Type B pancreatic cell (in vitro differentiated cells): ENCODE results near the gene TTLL11. TPM values are rescaled to one million over a fixed set of nuclear protein-coding genes. Genes with fewer than 3 reads are reported as not detected.

Source experiments
- DNase-seq: peaks from one replicate; pipeline ENCODE4 v3.0.0; 2021; ENCODE audit warnings: mixed read lengths; ENCODE audit not compliant: unreplicated experiment; ENCODE audit errors: extremely low spot score
- H3K27ac Mint-ChIP-seq: 2 replicates; pipeline ENCODE4 v1.8.0; 2021; ENCODE audit warnings: mild to moderate bottlenecking, mixed read lengths
- H3K27me3 Mint-ChIP-seq: 2 replicates; pipeline ENCODE4 v1.8.0; 2021; ENCODE audit warnings: mixed read lengths
- H3K36me3 Mint-ChIP-seq: 2 replicates; pipeline ENCODE4 v1.8.0; 2021; ENCODE audit warnings: mixed read lengths
- H3K4me1 Mint-ChIP-seq: one replicate; pipeline ENCODE4 v1.8.0; 2021; ENCODE audit warnings: mixed read lengths; ENCODE audit not compliant: unreplicated experiment
- H3K4me3 Mint-ChIP-seq: 2 replicates; pipeline ENCODE4 v1.8.0; 2021; ENCODE audit warnings: mild to moderate bottlenecking, mixed read lengths
- H3K9me3 Mint-ChIP-seq: 2 replicates; pipeline ENCODE4 v1.8.0; 2021; ENCODE audit warnings: mixed read lengths
- CTCF ChIP-seq: fragments of 200-600 bp; sonication (generic); conservative IDR thresholded peaks from 2 replicates; pipeline ENCODE4 v1.5.0; 2021; ENCODE audit warnings: antibody characterized with exemption, mild to moderate bottlenecking
- total RNA-seq: library from RNA; stranded (reverse); gene quantifications from 2 replicates; pipeline ENCODE4 v1.2.1, GENCODE V29; 2021; ENCODE audit warnings: low replicate concordance

The TTLL11 gene
- total RNA-seq, 1 donor from 2014 or later = 8.6 TPM

DNA sequence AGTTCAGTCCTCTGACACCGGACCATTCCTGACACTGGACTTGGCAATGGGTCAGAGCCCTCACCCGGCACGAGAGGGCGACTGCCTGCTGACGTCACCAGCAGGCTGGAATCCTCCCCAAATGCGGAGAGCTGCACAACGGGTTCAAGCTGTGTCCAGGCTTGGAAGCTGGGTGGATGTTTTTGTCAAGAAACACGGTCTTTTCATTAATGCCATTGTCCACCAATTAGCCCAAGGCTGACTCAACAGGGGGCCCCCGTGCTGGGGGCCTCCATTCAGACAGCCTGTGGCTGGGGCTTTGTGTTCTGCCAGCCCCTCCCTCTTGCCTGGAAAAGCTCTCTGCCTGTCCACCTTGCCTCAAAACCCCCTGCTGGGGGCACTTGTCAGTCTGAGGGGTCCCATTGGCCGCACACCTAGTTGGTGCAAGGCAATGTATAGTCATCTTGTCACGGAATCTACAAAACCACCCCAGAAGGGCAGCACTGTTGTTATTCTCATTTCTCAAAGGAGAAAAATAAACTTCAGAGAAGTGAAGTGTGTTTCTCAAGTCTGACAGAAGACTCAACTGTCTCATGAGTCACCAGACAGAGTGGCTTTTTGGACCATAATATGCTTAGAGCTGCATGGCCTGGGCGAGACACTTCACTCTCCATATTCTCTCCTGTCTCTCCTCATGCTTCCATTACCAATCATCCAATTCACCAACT, 41.9 kb upstream of the TTLL11 start:
- Mint-ChIP-seq H3K36me3 (no peaks in the 10 kb centered on the region), H3K27ac (no peak overlapping the region), H3K27me3 (peaks cover 49% of the 10 kb centered on the region), H3K4me1 (peaks cover 12% of the 10 kb centered on the region), H3K4me3 (no peak overlapping the region), H3K9me3 (no peaks in the 10 kb centered on the region)
- TF ChIP-seq CTCF = no peak
- DNase-seq = no peak

GRCh38 chr9:122133984-122134535, 41.0 kb upstream of the TTLL11 start:
- Mint-ChIP-seq H3K27me3 (peaks cover 57% of the 10 kb centered on the region), H3K36me3 (no peaks in the 10 kb centered on the region), H3K4me1 (peaks cover 12% of the 10 kb centered on the region), H3K4me3 (no peak overlapping the region), H3K9me3 (no peaks in the 10 kb centered on the region), H3K27ac (no peak overlapping the region)
- no peak for DNase-seq
- no peak for TF ChIP-seq CTCF

- H3K36me3 Mint-ChIP-seq = no peaks in the 10 kb centered on the region
- no peak overlapping the region for H3K4me3 Mint-ChIP-seq
- DNase-seq = no peak
- no peaks in the 10 kb centered on the region for H3K9me3 Mint-ChIP-seq
- no peak for TF ChIP-seq CTCF
- peaks cover 12% of the 10 kb centered on the region for H3K4me1 Mint-ChIP-seq
- no peak overlapping the region for H3K27ac Mint-ChIP-seq
- H3K27me3 Mint-ChIP-seq = peaks cover 58% of the 10 kb centered on the region
These were observed 40.3 kb upstream of the TTLL11 start for GRCh38 chr9:122133263-122133983.

- no peak for TF ChIP-seq CTCF
- no peak overlapping the region for H3K27ac Mint-ChIP-seq
- no peaks in the 10 kb centered on the region for H3K36me3 Mint-ChIP-seq
- no peaks in the 10 kb centered on the region for H3K9me3 Mint-ChIP-seq
- H3K4me1 Mint-ChIP-seq = peaks cover 12% of the 10 kb centered on the region
- H3K27me3 Mint-ChIP-seq = peaks cover 61% of the 10 kb centered on the region
- DNase-seq = no peak
- no peak overlapping the region for H3K4me3 Mint-ChIP-seq
These were observed 39.4 kb upstream of the TTLL11 start for GRCh38 chr9:122132539-122132938.

GRCh38 chr9:122131401-122132001, 38.4 kb upstream of the TTLL11 start:
- no peak for DNase-seq
- H3K27ac Mint-ChIP-seq = no peak overlapping the region
- H3K27me3 Mint-ChIP-seq = peaks cover 67% of the 10 kb centered on the region
- peaks cover 15% of the 10 kb centered on the region for H3K4me1 Mint-ChIP-seq
- TF ChIP-seq CTCF = no peak
- no peak overlapping the region for H3K4me3 Mint-ChIP-seq
- no peaks in the 10 kb centered on the region for H3K36me3 Mint-ChIP-seq
- H3K9me3 Mint-ChIP-seq = no peaks in the 10 kb centered on the region
